K562 (cell line): Measurements from ENCODE around the gene CYB5B. TPM values are rescaled to one million over a fixed set of nuclear protein-coding genes. Genes with fewer than 3 reads are reported as not detected.

Experiments
- ATAC-seq: fragments of 200-7000 bp; cut with Tn5 transposase; 3 replicates; pipeline ENCODE4 v1.9.1; 2020; ENCODE audit warnings: moderate library complexity
- BruUV-seq: library from RNA; stranded (reverse); fragments of 400-500 nt; replicated peaks from 2 replicates; lab custom pipeline; 2021; lab: Mats Ljungman, UMichigan
- CTCF ChIA-PET: fragments of 300-600 bp; formaldehyde crosslinking; extraction: SDS; loops from one replicate; lab custom pipeline; 2021; ENCODE audit warnings: low intra/inter-chr PET ratio; lab: Yijun Ruan, JAX
- POLR2A ChIA-PET: fragments of 300-600, 350-650 bp; sonication (Branson Sonifier 250); formaldehyde crosslinking; extraction: SDS; loops from one replicate; lab custom pipeline; 2021; ENCODE audit warnings: antibody characterized with exemption, inconsistent platforms; lab: Yijun Ruan, JAX
- DNase-seq, 4 experiments: peaks; one replicate each; pipeline versions ENCODE4 v3.0.0 to v3.0.0-alpha.2; 2011 to 2018; ENCODE audit warnings: low spot score in 3 of 4, mixed read lengths in 3 of 4; ENCODE audit errors: extremely low read depth in 1 of 4
- FAIRE-seq: peaks from 2 replicates; lab custom pipeline; 2011; peaks lifted over from hg19 to GRCh38; lab: Jason Lieb, UNC
- H2AFZ ChIP-seq: 2 replicates; pipeline ENCODE4 v1.6.0; 2011; ENCODE audit warnings: low read depth, low read length, control low read depth, inconsistent platforms
- H3K27ac ChIP-seq: fragments of 200-600 bp; 3 replicates; pipeline ENCODE4 v1.8.0; 2011; ENCODE audit warnings: low read depth, mild to moderate bottlenecking, control low read depth, inconsistent platforms, low read length, moderate library complexity, mixed read lengths; ENCODE audit errors: extremely low read depth
- H3K27me3 ChIP-seq, 2 experiments: fragments of 300-600 bp in 1 of 2; 2 replicates in 1 of 2; 3 replicates in 1 of 2; pipeline versions ENCODE4 v1.6.0 to v1.8.0; 2011; ENCODE audit warnings: inconsistent platforms in 2 of 2, low read length in 2 of 2, mild to moderate bottlenecking in 1 of 2, mixed read lengths in 1 of 2, moderate library complexity in 1 of 2; ENCODE audit not compliant: control insufficient read depth in 2 of 2, insufficient read depth in 2 of 2
- H3K36me3 ChIP-seq: fragments of 300-600 bp; 3 replicates; pipeline ENCODE4 v1.8.0; 2011; ENCODE audit warnings: mild to moderate bottlenecking, low read length, inconsistent platforms; ENCODE audit not compliant: control insufficient read depth, insufficient read depth
- H3K4me1 ChIP-seq, 2 experiments: fragments of 200-600 bp in 1 of 2; replicated peaks in 1 of 2; 2 replicates in 1 of 2; 3 replicates in 1 of 2; pipeline versions ENCODE4 v1.5.1 to v1.8.0; 2011; ENCODE audit warnings: inconsistent platforms in 2 of 2, low read length in 2 of 2, mild to moderate bottlenecking in 1 of 2, mixed read lengths in 1 of 2, moderate library complexity in 1 of 2; ENCODE audit not compliant: control insufficient read depth in 2 of 2, insufficient read depth in 2 of 2
- H3K4me2 ChIP-seq: 2 replicates; pipeline ENCODE4 v1.6.1; 2011; ENCODE audit warnings: low read length, control low read depth, inconsistent platforms, mixed read lengths; ENCODE audit not compliant: insufficient read depth
- H3K4me3 ChIP-seq: fragments of 200-600 bp; sonication (generic), shearing (Covaris generic); 2 replicates; pipeline ENCODE4 v1.5.1; 2016; ENCODE audit warnings: control low read depth, inconsistent platforms
- H3K79me2 ChIP-seq: fragments of 200-600 bp; 3 replicates; pipeline ENCODE4 v1.8.0; 2011; ENCODE audit warnings: low read length, inconsistent platforms; ENCODE audit not compliant: control insufficient read depth, insufficient read depth
- H3K9ac ChIP-seq, 2 experiments: 2 replicates each; pipeline versions ENCODE4 v1.6.0 to v1.6.1; 2011; ENCODE audit warnings: low read depth in 2 of 2, low read length in 2 of 2, control low read depth in 1 of 2, inconsistent platforms in 1 of 2, mild to moderate bottlenecking in 1 of 2, mixed read lengths in 1 of 2; ENCODE audit not compliant: insufficient read depth in 1 of 2
- H3K9me1 ChIP-seq: one replicate; pipeline ENCODE4 v1.6.0; 2011; ENCODE audit warnings: inconsistent platforms, mild to moderate bottlenecking, low read length, moderate library complexity; ENCODE audit not compliant: control insufficient read depth, insufficient read depth
- H3K9me3 ChIP-seq: replicated peaks from 2 replicates; pipeline ENCODE4 v1.5.1; 2011; ENCODE audit warnings: low read depth, low read length, inconsistent platforms; ENCODE audit not compliant: control insufficient read depth, insufficient read depth
- H4K20me1 ChIP-seq: replicated peaks from 2 replicates; pipeline ENCODE4 v1.6.1; 2011; ENCODE audit warnings: low read length, inconsistent platforms, mixed read lengths; ENCODE audit not compliant: control insufficient read depth, insufficient read depth
- ATF3 ChIP-seq, 2 experiments: fragments of 450-650 bp in 1 of 2; sonication (generic) in 1 of 2; formaldehyde crosslinking in 1 of 2; IDR thresholded peaks in 1 of 2; conservative IDR thresholded peaks in 1 of 2; 2 replicates each; pipeline versions ENCODE4 v1.6.1 to v1.8.1; 2016 to 2023; ENCODE audit warnings: mild to moderate bottlenecking in 2 of 2, moderate library complexity in 2 of 2, inconsistent platforms in 1 of 2, missing genetic modification reagents in 1 of 2
- FOS ChIP-seq: IDR thresholded peaks from 3 replicates; pipeline ENCODE4 v1.6.1; 2011; ENCODE audit not compliant: insufficient read length; ENCODE audit errors: extremely low read depth
- FOXA3 ChIP-seq, 2 experiments: fragments of 450-650 bp in 1 of 2; sonication (generic) in 1 of 2; formaldehyde crosslinking; IDR thresholded peaks in 1 of 2; conservative IDR thresholded peaks in 1 of 2; 2 replicates each; pipeline versions ENCODE4 v1.4.0 to v1.8.0; 2020 to 2022; ENCODE audit warnings: mild to moderate bottlenecking in 2 of 2, missing genetic modification reagents in 1 of 2
- HLTF ChIP-seq: fragments of 450-650 bp; IDR thresholded peaks from 2 replicates; pipeline ENCODE4 v1.6.1; 2016
- HOMEZ ChIP-seq: fragments of 250-450 bp; sonication (Bioruptor Pico); IDR thresholded peaks from 2 replicates; pipeline ENCODE4 v1.4.0; 2020; ENCODE audit warnings: mild to moderate bottlenecking, moderate library complexity
- MLLT1 ChIP-seq, 2 experiments: fragments of 450-650 bp; IDR thresholded peaks; 2 replicates each; pipeline ENCODE4 v1.6.1; 2016
- MYNN ChIP-seq, 2 experiments: sonication (generic); formaldehyde crosslinking in 1 of 2; IDR thresholded peaks; 2 replicates each; pipeline versions ENCODE4 v1.5.0 to v1.6.1; 2016 to 2020; ENCODE audit warnings: antibody characterized with exemption in 1 of 2, missing genetic modification reagents in 1 of 2
- PHF21A ChIP-seq: fragments of 450-650 bp; IDR thresholded peaks from 2 replicates; pipeline ENCODE4 v1.6.1; 2017; ENCODE audit warnings: low read depth, borderline replicate concordance
- POLR2AphosphoS2 ChIP-seq: IDR thresholded peaks from 2 replicates; pipeline ENCODE4 v1.6.1; 2012; ENCODE audit warnings: low read length, improper control_type of control experiment
- RFX1 ChIP-seq: fragments of 450-650 bp; IDR thresholded peaks from 2 replicates; pipeline ENCODE4 v1.6.1; 2016; ENCODE audit warnings: mild to moderate bottlenecking, moderate library complexity
- ZBED1 ChIP-seq: IDR thresholded peaks from 2 replicates; pipeline ENCODE4 v1.6.1; 2014
- WGBS: fragments of 100-300 bp; shearing (Covaris generic); methylation state at CpG from one replicate; pipeline ENCODE4 v1.1.6; 2016; ENCODE audit warnings: low coverage, mixed read lengths; ENCODE audit not compliant: insufficient coverage; ENCODE audit errors: missing lambda C conversion rate; 5-methylcytosine and 5-hydroxymethylcytosine counted together
- in situ Hi-C: fragments of 300-500 bp; cut with MboI; formaldehyde crosslinking; loops from 4 replicates; pipeline ENCODE4 v1.15.0; 2018; ENCODE audit warnings: inconsistent platforms, mixed read lengths
- intact Hi-C: fragments of 100-400 bp; cut with micrococcal nuclease; formaldehyde crosslinking; loops from 2 replicates; pipeline ENCODE4 v1.14.2; 2022
- polyA plus RNA-seq, 8 experiments: library from polyadenylated mRNA; depleted of rRNA in 4 of 8; stranded (reverse) in 5 of 8; unstranded in 3 of 8; fragments of >200 nt; fragmentation: Nextera tagmentation in 2 of 8; fragmentation: Illumina TruSeq in 1 of 8; extraction: Ambion mirVana in 2 of 8; extraction: Trizol in 1 of 8; gene quantifications; 2 replicates each; pipeline versions ENCODE4 v1.2.1 to v1.2.3, GENCODE V29; 2011 to 2014; ENCODE audit warnings: inconsistent platforms in 1 of 8, missing spikeins in 1 of 8
- total RNA-seq, 7 experiments: library from RNA; depleted of rRNA in 6 of 7; stranded (reverse); fragments of >200 nt in 6 of 7; fragmentation: Illumina TruSeq in 2 of 7; extraction: Trizol in 2 of 7; gene quantifications; 2 replicates each; pipeline versions ENCODE4 v1.2.1 to v1.2.3, GENCODE V29; 2011 to 2021; ENCODE audit warnings: low replicate concordance in 1 of 7
- TF ChIP-seq, protein P1 (sequence below): fragments of 450-650 bp; formaldehyde crosslinking; IDR thresholded peaks from 2 replicates; pipeline ENCODE4 v1.4.0; 2022; ENCODE audit warnings: missing genetic modification characterization
- TF ChIP-seq, protein P2 (sequence below): fragments of 450-650 bp; IDR thresholded peaks from 2 replicates; pipeline ENCODE4 v1.7.0; 2016; ENCODE audit warnings: borderline replicate concordance

Gene CYB5B
- total and polyA plus RNA-seq, 9 of the 15 experiments (the other 6 are each of a cell fraction or from before 2014, with no cell fraction given) = 29.9 to 274 (median 136) TPM

DNA sequence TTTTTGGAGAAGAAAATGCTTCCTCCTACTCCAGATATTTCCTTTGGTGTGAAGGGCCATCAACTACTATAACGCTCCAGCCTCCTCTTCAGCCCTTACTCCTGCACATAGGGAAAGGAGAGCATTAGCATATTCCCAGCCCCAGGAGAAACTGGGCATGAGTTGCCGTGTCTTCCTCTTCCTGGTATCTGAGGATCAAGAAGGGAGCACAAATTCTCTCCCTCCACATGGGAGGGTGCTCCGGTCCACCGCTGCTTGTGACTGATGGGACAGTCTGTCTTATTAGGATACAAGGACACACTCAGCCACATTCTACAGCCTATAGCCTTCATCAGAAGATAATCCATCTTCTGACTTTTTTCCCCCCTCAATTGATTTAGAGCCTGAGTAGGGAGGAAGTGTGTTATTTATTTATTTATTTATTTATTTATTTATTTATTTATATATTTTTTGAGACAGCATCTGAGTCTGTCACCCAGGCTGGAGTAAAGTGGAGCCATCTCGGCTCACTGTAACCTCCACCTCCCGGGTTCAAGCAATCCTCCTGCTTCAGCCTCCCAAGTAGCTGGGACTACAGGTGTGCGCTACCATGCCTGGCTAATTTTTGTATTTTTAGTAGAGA lies 16.6 kb upstream of the CYB5B start:
- intact Hi-C loops = no loop called here
- H3K4me2 ChIP-seq = no peak overlapping the region
- in situ Hi-C loops = no loop called here
- TF ChIP-seq FOS (no peak), HOMEZ (CRISPR knock-in tag) (no peak), PHF21A (no peak), ZBED1 (no peak), RFX1 (no peak), HLTF (no peak), MLLT1 (IDR thresholded peaks at IDR 0.05) (no peak), ATF3 (IDR thresholded peaks at IDR 0.05) (no peak), ATF3 (CRISPR knock-in tag; conservative IDR thresholded peaks at IDR 0.05) (no peak), MYNN (IDR thresholded peaks at IDR 0.05) (no peak), MYNN (CRISPR knock-in tag; IDR thresholded peaks at IDR 0.05) (no peak), POLR2AphosphoS2 (no peak), FOXA3 (CRISPR knock-in tag; conservative IDR thresholded peaks at IDR 0.05 in 1 of 2, IDR thresholded peaks at IDR 0.05 in 1 of 2) (no peak)
- TF ChIP-seq, protein P1, sequence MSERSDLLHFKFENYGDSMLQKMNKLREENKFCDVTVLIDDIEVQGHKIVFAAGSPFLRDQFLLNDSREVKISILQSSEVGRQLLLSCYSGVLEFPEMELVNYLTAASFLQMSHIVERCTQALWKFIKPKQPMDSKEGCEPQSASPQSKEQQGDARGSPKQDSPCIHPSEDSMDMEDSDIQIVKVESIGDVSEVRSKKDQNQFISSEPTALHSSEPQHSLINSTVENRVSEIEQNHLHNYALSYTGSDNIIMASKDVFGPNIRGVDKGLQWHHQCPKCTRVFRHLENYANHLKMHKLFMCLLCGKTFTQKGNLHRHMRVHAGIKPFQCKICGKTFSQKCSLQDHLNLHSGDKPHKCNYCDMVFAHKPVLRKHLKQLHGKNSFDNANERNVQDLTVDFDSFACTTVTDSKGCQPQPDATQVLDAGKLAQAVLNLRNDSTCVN (CRISPR knock-in tag) = no peak
- TF ChIP-seq, protein P2, sequence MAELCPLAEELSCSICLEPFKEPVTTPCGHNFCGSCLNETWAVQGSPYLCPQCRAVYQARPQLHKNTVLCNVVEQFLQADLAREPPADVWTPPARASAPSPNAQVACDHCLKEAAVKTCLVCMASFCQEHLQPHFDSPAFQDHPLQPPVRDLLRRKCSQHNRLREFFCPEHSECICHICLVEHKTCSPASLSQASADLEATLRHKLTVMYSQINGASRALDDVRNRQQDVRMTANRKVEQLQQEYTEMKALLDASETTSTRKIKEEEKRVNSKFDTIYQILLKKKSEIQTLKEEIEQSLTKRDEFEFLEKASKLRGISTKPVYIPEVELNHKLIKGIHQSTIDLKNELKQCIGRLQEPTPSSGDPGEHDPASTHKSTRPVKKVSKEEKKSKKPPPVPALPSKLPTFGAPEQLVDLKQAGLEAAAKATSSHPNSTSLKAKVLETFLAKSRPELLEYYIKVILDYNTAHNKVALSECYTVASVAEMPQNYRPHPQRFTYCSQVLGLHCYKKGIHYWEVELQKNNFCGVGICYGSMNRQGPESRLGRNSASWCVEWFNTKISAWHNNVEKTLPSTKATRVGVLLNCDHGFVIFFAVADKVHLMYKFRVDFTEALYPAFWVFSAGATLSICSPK = no peak
- no peaks in the 10 kb centered on the region for H3K36me3 ChIP-seq
- peaks cover 11 to 16% of the 10 kb centered on the region in 2 experiments for H3K4me1 ChIP-seq
- H3K27me3 ChIP-seq = no peaks in the 10 kb centered on the region
- no peak overlapping the region for H3K9ac ChIP-seq
- 80% methylated on average over 7 of the region's 7 CpGs for WGBS
- H3K27ac ChIP-seq = no peak overlapping the region
- no peak for FAIRE-seq
- ChIA-PET POLR2A (no interaction called here), CTCF (no interaction called here)
- ATAC-seq = no peak
- no TSS peak for BruUV-seq
- no peak for DNase-seq
- H3K9me1 ChIP-seq = no peaks in the 10 kb centered on the region
- H3K9me3 ChIP-seq = no peaks in the 10 kb centered on the region
- no peaks in the 10 kb centered on the region for H4K20me1 ChIP-seq
- no peak overlapping the region for H2AFZ ChIP-seq
- no peaks in the 10 kb centered on the region for H3K79me2 ChIP-seq
- H3K4me3 ChIP-seq = no peak overlapping the region
